Hematopoietic multipotent progenitor cell (in vitro differentiated cells): ENCODE measurements around the gene NAA50. TPM values are rescaled to one million over a fixed set of nuclear protein-coding genes. Genes with fewer than 3 reads are reported as not detected.

Experiments
- DNase-seq, 3 donors: peaks; one replicate each; pipeline ENCODE4 v3.0.0-alpha.2; 2011 to 2015; ENCODE audit warnings: low read depth in 2 of 3, low spot score in 2 of 3
- total RNA-seq: library from RNA; depleted of rRNA; stranded (reverse); fragments of >200 nt; gene quantifications from one replicate; pipeline ENCODE4 v1.2.3, GENCODE V29; 2012

The NAA50 gene
- total RNA-seq = 82.9 TPM

GRCh38 chr3:113745756-113746547, at the start of gene NAA50:
Gene NAA50 (minus strand): TSS chr3:113746249. CDS start chr3:113745949, 300 bp downstream.
- peak; percentile 87 to 96 (median 93) for DNase-seq

GRCh38 chr3:113795693-113796092, 49.6 kb upstream of the NAA50 start:
- DNase-seq = no peak

- peak in 1 of 3 donors; percentile 36 for DNase-seq
Observed at GRCh38 chr3:113794526-113794925, 48.5 kb upstream of the NAA50 start.

- DNase-seq = no peak
Observed at GRCh38 chr3:113791381-113791780, 45.3 kb upstream of the NAA50 start.

- peak in 1 of 3 donors; percentile 9 for DNase-seq
Observed at GRCh38 chr3:113783980-113784379, 37.9 kb upstream of the NAA50 start.

GRCh38 chr3:113783463-113783862, 37.4 kb upstream of the NAA50 start:
- DNase-seq = peak in 2 of 3 donors; percentile 53 to 68

- DNase-seq = no peak
Observed at GRCh38 chr3:113776564-113776963, 30.5 kb upstream of the NAA50 start.

GRCh38 chr3:113775516-113775915, 29.5 kb upstream of the NAA50 start:
- DNase-seq = no peak

GRCh38 chr3:113773381-113773780, 27.3 kb upstream of the NAA50 start:
- peak in 1 of 3 donors; percentile 25 for DNase-seq

- no peak for DNase-seq
Observed at GRCh38 chr3:113771993-113772392, 25.9 kb upstream of the NAA50 start.

GRCh38 chr3:113769551-113769950, 23.5 kb upstream of the NAA50 start:
- DNase-seq = peak in 2 of 3 donors; percentile 28 to 29

- no peak for DNase-seq
Observed at GRCh38 chr3:113764698-113765097, 18.6 kb upstream of the NAA50 start.

GRCh38 chr3:113758389-113759024, 12.5 kb upstream of the NAA50 start:
- DNase-seq = no peak

GRCh38 chr3:113754494-113755159, 8.6 kb upstream of the NAA50 start:
- peak in 2 of 3 donors; percentile 25 to 46 for DNase-seq

GRCh38 chr3:113753376-113753985, 7.4 kb upstream of the NAA50 start:
- no peak for DNase-seq

GRCh38 chr3:113751141-113751540, 5.1 kb upstream of the NAA50 start:
- DNase-seq = no peak

GRCh38 chr3:113747283-113748046, 1.4 kb upstream of the NAA50 start:
- DNase-seq = peak in 1 of 3 donors; percentile 19

- DNase-seq = peak; percentile 79 to 94 (median 90)
Observed at GRCh38 chr3:113746548-113747282, 666 bp upstream of the NAA50 start, which contains the start of gene ATP6V1A. Gene ATP6V1A (plus strand): TSS chr3:113747035. CDS start chr3:113778754, 31,719 bp downstream.
